HCT116 (cell line): ENCODE measurements around the gene TMEM11. TPM values are rescaled to one million over a fixed set of nuclear protein-coding genes. Genes with fewer than 3 reads are reported as not detected.

Source experiments
- ATAC-seq: fragments of 200-7000 bp; cut with Tn5 transposase; 2 replicates; pipeline ENCODE4 v1.9.1; 2020; ENCODE audit warnings: mild to moderate bottlenecking, moderate library complexity
- BruUV-seq: library from RNA; stranded (reverse); fragments of 400-500 nt; replicated peaks from 2 replicates; lab custom pipeline; 2021; lab: Mats Ljungman, UMichigan
- CTCF ChIA-PET: fragments of 300-600 bp; sonication (Branson Sonifier 250); formaldehyde crosslinking; loops from one replicate; lab custom pipeline; 2021; ENCODE audit warnings: antibody characterized with exemption; lab: Charles Lee
- POLR2A ChIA-PET: fragments of 300-600, 350-600 bp; sonication (Branson Sonifier 250); formaldehyde crosslinking; loops from one replicate; lab custom pipeline; 2021; ENCODE audit warnings: antibody characterized with exemption; lab: Charles Lee
- RAD21 ChIA-PET, 2 experiments: fragments of 300-600 bp; sonication (Branson Sonifier 250); formaldehyde crosslinking; loops; one replicate each; lab custom pipeline; 2023; ENCODE audit warnings: low total read pairs in 2 of 2; ENCODE audit not compliant: uncharacterized antibody in 2 of 2, unreplicated experiment in 2 of 2, low non-redundant PET in 1 of 2; lab: Charles Lee
- DNase-seq: peaks from one replicate; pipeline ENCODE4 v3.0.0-alpha.2; 2010; ENCODE audit warnings: low read depth, low spot score
- H2AFZ ChIP-seq: fragments of 200-600 bp; shearing (Covaris generic), sonication (generic); 2 replicates; pipeline ENCODE4 v1.6.1; 2017; ENCODE audit warnings: low read depth, mixed run types, mixed read lengths, antibody characterized with exemption, low read length; ENCODE audit not compliant: poor library complexity, severe bottlenecking
- H3K27ac ChIP-seq: 2 replicates; pipeline ENCODE4 v1.5.1; 2012; ENCODE audit warnings: low read depth, low read length
- H3K27me3 ChIP-seq: fragments of 200-600 bp; sonication (generic); 2 replicates; pipeline ENCODE4 v1.6.1; 2016; ENCODE audit warnings: mixed run types, low read length, mixed read lengths; ENCODE audit not compliant: insufficient read depth
- H3K36me3 ChIP-seq, 2 experiments: fragments of 200-500 bp in 1 of 2; fragments of 200-600 bp in 1 of 2; sonication (Bioruptor generic) in 1 of 2; sonication (generic) in 1 of 2; 2 replicates each; pipeline versions ENCODE4 v1.5.1 to v1.6.1; 2014 to 2016; ENCODE audit warnings: low read length in 2 of 2, inconsistent platforms in 1 of 2, mixed read lengths in 1 of 2, mixed run types in 1 of 2; ENCODE audit not compliant: insufficient read depth in 2 of 2, control insufficient read depth in 1 of 2
- H3K4me1 ChIP-seq, 2 experiments: fragments of 200-600 bp in 1 of 2; sonication (generic) in 1 of 2; 2 replicates each; pipeline versions ENCODE4 v1.5.1 to v1.6.1; 2012 to 2017; ENCODE audit warnings: low read length in 2 of 2, inconsistent platforms in 1 of 2, mild to moderate bottlenecking in 1 of 2, mixed read lengths in 1 of 2, mixed run types in 1 of 2, moderate library complexity in 1 of 2; ENCODE audit not compliant: insufficient read depth in 2 of 2, control insufficient read depth in 1 of 2
- H3K4me2 ChIP-seq: fragments of 200-600 bp; sonication (generic); 2 replicates; pipeline ENCODE4 v1.6.1; 2017; ENCODE audit warnings: mixed run types, low read length, mixed read lengths
- H3K4me3 ChIP-seq, 2 experiments: fragments of 200-600 bp in 1 of 2; sonication (generic) in 1 of 2; replicated peaks in 1 of 2; 2 replicates each; pipeline ENCODE4 v1.5.1; 2011 to 2016; ENCODE audit warnings: low read length in 2 of 2, control low read depth in 1 of 2, low read depth in 1 of 2, mild to moderate bottlenecking in 1 of 2, mixed read lengths in 1 of 2, mixed run types in 1 of 2
- H3K79me2 ChIP-seq: fragments of 200-600 bp; sonication (generic); 2 replicates; pipeline ENCODE4 v1.6.1; 2017; ENCODE audit warnings: mild to moderate bottlenecking, mixed run types, low read length, moderate library complexity, mixed read lengths; ENCODE audit not compliant: insufficient read depth
- H3K9ac ChIP-seq: fragments of 200-600 bp; sonication (generic); 2 replicates; pipeline ENCODE4 v1.6.1; 2016; ENCODE audit warnings: low read length, mixed read lengths
- H3K9me2 ChIP-seq: fragments of 200-600 bp; sonication (generic), shearing (Covaris generic); 2 replicates; pipeline ENCODE4 v1.6.1; 2017; ENCODE audit warnings: mixed run types, mild to moderate bottlenecking, moderate library complexity; ENCODE audit not compliant: insufficient read depth
- H3K9me3 ChIP-seq, 2 experiments: fragments of 200-500 bp in 1 of 2; fragments of 200-600 bp in 1 of 2; sonication (Bioruptor generic) in 1 of 2; sonication (generic) in 1 of 2; 2 replicates each; pipeline ENCODE4 v1.6.1; 2014 to 2017; ENCODE audit warnings: low read length in 2 of 2, mixed read lengths in 2 of 2, inconsistent platforms in 1 of 2, low read depth in 1 of 2, mild to moderate bottlenecking in 1 of 2, mixed run types in 1 of 2, moderate library complexity in 1 of 2; ENCODE audit not compliant: control insufficient read depth in 1 of 2, insufficient read depth in 1 of 2
- H4K20me1 ChIP-seq: fragments of 200-600 bp; sonication (generic), shearing (Covaris generic); 2 replicates; pipeline ENCODE4 v1.6.1; 2017; ENCODE audit warnings: mixed run types, mild to moderate bottlenecking, moderate library complexity; ENCODE audit not compliant: insufficient read depth
- ATF3 ChIP-seq: IDR thresholded peaks from 2 replicates; pipeline ENCODE4 v1.6.1; 2012
- CBX3 ChIP-seq: IDR thresholded peaks from 2 replicates; pipeline ENCODE4 v1.6.1; 2012; ENCODE audit warnings: low read depth
- ELF1 ChIP-seq: IDR thresholded peaks from 2 replicates; pipeline ENCODE4 v1.6.1; 2012; ENCODE audit warnings: low read depth, borderline replicate concordance
- EZH2 ChIP-seq: fragments of 200-600 bp; sonication (generic); IDR thresholded peaks from 2 replicates; pipeline ENCODE4 v1.6.1; 2017; ENCODE audit warnings: antibody characterized with exemption, mixed run types
- FOSL1 ChIP-seq: IDR thresholded peaks from 2 replicates; pipeline ENCODE4 v1.6.1; 2012; ENCODE audit warnings: low read depth
- JUND ChIP-seq: IDR thresholded peaks from 2 replicates; pipeline ENCODE4 v1.6.1; 2012
- RAD21 ChIP-seq: IDR thresholded peaks from 2 replicates; pipeline ENCODE4 v1.6.1; 2012; ENCODE audit warnings: low read depth, mild to moderate bottlenecking
- SRF ChIP-seq: IDR thresholded peaks from 2 replicates; pipeline ENCODE4 v1.6.1; 2012; ENCODE audit warnings: low read depth
- ZFX ChIP-seq: fragments of 450-650 bp; IDR thresholded peaks from 2 replicates; pipeline ENCODE4 v1.6.1; 2017
- ZNF274 ChIP-seq: fragments of 200-500 bp; sonication (Bioruptor generic); IDR thresholded peaks from 2 replicates; pipeline ENCODE4 v1.6.1; 2014; ENCODE audit warnings: mild to moderate bottlenecking, low read depth, low read length, inconsistent platforms
- intact Hi-C: fragments of 100-400 bp; cut with micrococcal nuclease; formaldehyde crosslinking; loops from 2 replicates; pipeline ENCODE4 v1.10.0; 2022
- total RNA-seq: library from RNA; stranded (reverse); gene quantifications from one replicate; pipeline ENCODE4 v1.2.1, GENCODE V29; 2021; ENCODE audit not compliant: unreplicated experiment
- TF ChIP-seq, protein P1 (sequence below), 3 experiments: fragments of 200-600 bp in 1 of 3; sonication (generic) in 1 of 3; IDR thresholded peaks in 2 of 3; conservative IDR thresholded peaks in 1 of 3; 2 replicates each; pipeline ENCODE4 v1.5.1; 2012 to 2017; ENCODE audit warnings: low read depth in 2 of 3, low read length in 2 of 3, antibody characterized with exemption in 1 of 3, borderline replicate concordance in 1 of 3, control low read depth in 1 of 3, mild to moderate bottlenecking in 1 of 3, mixed read lengths in 1 of 3, mixed run types in 1 of 3, moderate library complexity in 1 of 3; ENCODE audit not compliant: insufficient read depth in 1 of 3

TMEM11 gene
- total RNA-seq, 1 experiment from 2014 or later = 31.0 TPM

DNA sequence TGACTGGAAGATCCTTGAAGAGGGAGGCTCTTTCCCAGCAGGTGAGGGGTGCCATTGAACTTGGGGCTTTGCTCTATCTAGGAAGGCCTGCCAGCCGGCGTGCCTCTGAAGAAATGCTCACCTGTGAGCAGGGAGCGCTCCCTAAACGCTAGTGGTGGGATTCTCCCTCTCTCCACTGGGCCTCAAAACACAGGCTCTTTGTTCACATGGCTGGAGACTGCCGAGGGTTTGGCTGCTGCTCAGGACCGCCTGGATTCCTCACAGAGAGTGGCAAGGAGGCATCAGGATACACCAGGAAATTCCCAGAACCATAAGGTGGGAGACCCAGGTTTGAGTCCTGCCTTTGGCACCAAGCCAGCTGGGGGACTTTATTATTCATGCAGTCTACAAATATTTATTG, 17.6 kb upstream of the TMEM11 start:
- ATAC-seq (no peak), DNase-seq (no peak)
- H3K27me3 ChIP-seq = no peaks in the 10 kb centered on the region
- intact Hi-C loops = no loop called here
- H3K9me3 ChIP-seq = no peaks in the 10 kb centered on the region
- H3K36me3 ChIP-seq = no peaks in the 10 kb centered on the region
- ChIA-PET CTCF (no interaction called here), RAD21 (no interaction called here), POLR2A (no interaction called here)
- no peak overlapping the region for H3K9ac ChIP-seq
- H2AFZ ChIP-seq = no peak overlapping the region
- no peak overlapping the region for H3K27ac ChIP-seq
- no peaks in the 10 kb centered on the region for H3K9me2 ChIP-seq
- no peaks in the 10 kb centered on the region for H4K20me1 ChIP-seq
- no peak for TF ChIP-seq CBX3
- no peak overlapping the region for H3K4me2 ChIP-seq
- no peaks in the 10 kb centered on the region for H3K79me2 ChIP-seq
- no TSS peak for BruUV-seq
- no peaks in the 10 kb centered on the region for H3K4me1 ChIP-seq
- no peak overlapping the region for H3K4me3 ChIP-seq

DNA sequence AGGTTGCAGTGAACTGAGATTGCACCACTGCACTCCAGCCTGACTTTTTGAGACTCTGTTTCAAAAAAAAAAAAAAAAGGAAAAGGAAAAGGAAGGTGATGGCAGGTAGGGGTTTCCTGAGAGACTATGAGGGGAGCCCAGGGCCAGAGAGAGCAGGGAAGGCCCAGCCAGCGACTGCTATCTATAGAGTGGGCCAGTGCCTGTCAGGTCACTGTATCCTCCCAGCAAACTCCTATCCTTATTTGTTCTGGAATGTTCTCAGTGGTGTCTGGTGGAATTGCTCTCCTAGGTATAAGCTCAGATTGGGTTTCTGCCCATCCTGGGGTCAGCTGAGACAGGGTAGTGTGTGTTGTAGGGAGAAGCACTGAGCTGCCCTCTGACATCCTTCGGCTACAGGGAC, 14.9 kb upstream of the TMEM11 start:
- CTCF ChIA-PET = no interaction called here
- Histone ChIP-seq H3K9me3 (no peaks in the 10 kb centered on the region), H3K27ac (no peak overlapping the region), H3K4me3 (no peak overlapping the region), H3K36me3 (no peaks in the 10 kb centered on the region), H3K27me3 (no peaks in the 10 kb centered on the region), H4K20me1 (no peaks in the 10 kb centered on the region), H3K9ac (no peak overlapping the region), H3K4me1 (no peaks in the 10 kb centered on the region), H3K79me2 (no peaks in the 10 kb centered on the region), H2AFZ (no peak overlapping the region), H3K9me2 (no peaks in the 10 kb centered on the region), H3K4me2 (no peak overlapping the region)
- RAD21 ChIA-PET = no interaction called here
- POLR2A ChIA-PET = no interaction called here
- peak; percentile 23; the same call in 1 of the 2 replicates for ATAC-seq
- TF ChIP-seq SRF (no peak), CBX3 (no peak)
- no TSS peak for BruUV-seq
- intact Hi-C loops = no loop called here
- no peak for DNase-seq

DNA sequence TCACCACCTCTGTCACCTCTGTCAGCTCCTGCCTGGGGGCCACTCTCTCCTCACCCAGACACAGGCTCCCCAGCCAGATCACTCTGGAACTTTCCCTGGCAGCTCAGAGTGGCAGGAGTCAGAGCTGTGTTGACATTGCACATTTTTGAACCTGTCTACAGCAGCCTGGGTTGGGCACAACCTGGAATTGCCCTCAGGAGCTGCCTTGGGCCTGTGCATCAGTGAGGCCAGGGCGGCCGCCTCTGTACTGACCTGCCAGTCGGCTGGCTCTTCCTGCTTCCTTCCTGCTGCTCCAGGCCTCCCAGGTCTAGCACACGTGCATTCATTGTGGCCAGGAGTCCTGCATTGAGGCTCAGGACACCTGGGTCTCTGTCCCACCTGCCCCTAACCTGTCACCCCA, 14.2 kb upstream of the TMEM11 start:
- Histone ChIP-seq H3K4me1 (no peaks in the 10 kb centered on the region), H4K20me1 (no peaks in the 10 kb centered on the region), H3K4me2 (no peak overlapping the region), H3K27ac (no peak overlapping the region), H3K9ac (no peak overlapping the region), H3K9me3 (no peaks in the 10 kb centered on the region), H2AFZ (no peak overlapping the region), H3K4me3 (no peak overlapping the region), H3K27me3 (no peaks in the 10 kb centered on the region), H3K36me3 (no peaks in the 10 kb centered on the region), H3K79me2 (no peaks in the 10 kb centered on the region), H3K9me2 (no peaks in the 10 kb centered on the region)
- ChIA-PET POLR2A (no interaction called here), RAD21 (no interaction called here), CTCF (no interaction called here)
- BruUV-seq = no TSS peak
- DNase-seq (no peak), ATAC-seq (peak; percentile 33; the same call in 1 of the 2 replicates)
- intact Hi-C loops = no loop called here
- TF ChIP-seq RAD21 (no peak), ATF3 (no peak), FOSL1 (no peak), ELF1 (no peak), EZH2 (no peak), ZFX (no peak), JUND (no peak), SRF (no peak), CBX3 (no peak), ZNF274 (no peak)
- TF ChIP-seq, protein P1, sequence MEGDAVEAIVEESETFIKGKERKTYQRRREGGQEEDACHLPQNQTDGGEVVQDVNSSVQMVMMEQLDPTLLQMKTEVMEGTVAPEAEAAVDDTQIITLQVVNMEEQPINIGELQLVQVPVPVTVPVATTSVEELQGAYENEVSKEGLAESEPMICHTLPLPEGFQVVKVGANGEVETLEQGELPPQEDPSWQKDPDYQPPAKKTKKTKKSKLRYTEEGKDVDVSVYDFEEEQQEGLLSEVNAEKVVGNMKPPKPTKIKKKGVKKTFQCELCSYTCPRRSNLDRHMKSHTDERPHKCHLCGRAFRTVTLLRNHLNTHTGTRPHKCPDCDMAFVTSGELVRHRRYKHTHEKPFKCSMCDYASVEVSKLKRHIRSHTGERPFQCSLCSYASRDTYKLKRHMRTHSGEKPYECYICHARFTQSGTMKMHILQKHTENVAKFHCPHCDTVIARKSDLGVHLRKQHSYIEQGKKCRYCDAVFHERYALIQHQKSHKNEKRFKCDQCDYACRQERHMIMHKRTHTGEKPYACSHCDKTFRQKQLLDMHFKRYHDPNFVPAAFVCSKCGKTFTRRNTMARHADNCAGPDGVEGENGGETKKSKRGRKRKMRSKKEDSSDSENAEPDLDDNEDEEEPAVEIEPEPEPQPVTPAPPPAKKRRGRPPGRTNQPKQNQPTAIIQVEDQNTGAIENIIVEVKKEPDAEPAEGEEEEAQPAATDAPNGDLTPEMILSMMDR (IDR thresholded peaks at IDR 0.05 in 2 of 3, conservative IDR thresholded peaks at IDR 0.05 in 1 of 3; ENCODE audit: borderline replicate concordance in 1 of 3, insufficient read depth in 1 of 3, low read depth in 2 of 3, low read length in 2 of 3) = no peak
